ENCODE data around the gene PRR23E.
A peak's percentile ranks its signal among the peaks of the same experiment; 100 is the strongest.

Gene PRR23E, protein sequence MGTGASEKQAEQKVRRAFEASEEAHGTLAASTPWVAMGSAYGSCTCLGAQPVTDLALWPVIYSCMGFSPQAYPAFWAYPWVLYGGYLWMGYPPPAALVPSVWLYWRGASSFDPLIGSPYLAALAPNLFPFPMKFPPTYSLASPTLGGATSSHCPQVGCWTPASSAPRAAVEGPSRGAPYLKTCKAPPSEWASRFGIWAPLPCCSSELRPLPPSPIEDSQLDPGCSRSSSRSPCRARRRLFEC

DNA sequence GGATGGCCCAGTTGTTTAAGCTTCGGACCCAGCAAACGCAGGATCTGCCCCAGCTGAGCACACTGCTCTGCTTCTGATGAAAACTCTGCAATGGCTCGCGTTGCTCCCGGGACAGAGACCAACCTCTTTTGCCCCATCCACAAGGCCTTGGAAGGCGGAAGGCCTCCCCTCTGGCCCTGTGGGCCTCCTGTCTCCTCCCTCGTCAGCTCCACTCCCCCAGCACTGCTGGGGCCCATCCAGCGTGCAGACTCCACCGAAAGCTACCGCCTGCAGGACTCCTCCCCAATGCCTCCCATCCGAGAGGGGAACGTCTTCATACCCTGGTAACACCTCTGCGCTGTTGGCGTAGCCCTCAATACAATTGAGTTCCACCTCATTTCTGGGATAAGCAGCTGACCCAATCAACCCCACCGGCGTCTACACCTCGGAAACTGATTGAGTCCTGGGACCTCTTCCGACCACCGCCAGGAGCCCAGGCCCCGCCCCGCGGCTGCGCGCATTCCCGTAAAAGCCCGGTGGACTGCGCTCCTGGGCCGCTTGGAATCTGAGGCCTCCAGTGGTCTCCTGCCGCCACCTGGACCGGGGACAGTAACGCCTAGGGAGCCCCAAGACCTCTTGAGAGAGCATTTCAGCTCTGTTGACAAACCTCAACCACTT, at the start of gene PRR23E:
PRR23E (plus strand) TSS at position 556 of the 657 bp plus-strand sequence. CDS start 3,555 bp downstream, outside the sequence.
- no peak for DNase-seq

DNA sequence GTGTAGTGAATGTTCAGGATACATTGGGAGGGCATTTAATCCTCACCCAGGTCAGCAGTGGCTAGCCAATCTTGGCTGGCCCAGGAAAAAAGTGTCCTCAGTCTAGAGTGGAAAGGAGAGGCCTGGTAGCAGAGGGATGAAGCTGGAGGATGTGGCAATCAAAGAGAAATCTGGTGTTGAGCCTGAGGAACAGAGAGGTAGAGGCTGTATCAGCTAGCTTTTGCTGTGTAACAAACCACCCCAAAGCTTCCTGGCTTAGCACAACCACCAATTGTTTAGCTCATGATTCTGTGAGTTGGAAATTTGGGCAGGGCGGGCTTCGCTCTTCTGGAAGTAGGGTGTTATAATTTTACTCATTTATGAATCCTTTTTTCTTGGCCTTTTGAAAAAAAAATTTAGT, 49.8 kb upstream of the PRR23E start:
- no peak for DNase-seq

DNA sequence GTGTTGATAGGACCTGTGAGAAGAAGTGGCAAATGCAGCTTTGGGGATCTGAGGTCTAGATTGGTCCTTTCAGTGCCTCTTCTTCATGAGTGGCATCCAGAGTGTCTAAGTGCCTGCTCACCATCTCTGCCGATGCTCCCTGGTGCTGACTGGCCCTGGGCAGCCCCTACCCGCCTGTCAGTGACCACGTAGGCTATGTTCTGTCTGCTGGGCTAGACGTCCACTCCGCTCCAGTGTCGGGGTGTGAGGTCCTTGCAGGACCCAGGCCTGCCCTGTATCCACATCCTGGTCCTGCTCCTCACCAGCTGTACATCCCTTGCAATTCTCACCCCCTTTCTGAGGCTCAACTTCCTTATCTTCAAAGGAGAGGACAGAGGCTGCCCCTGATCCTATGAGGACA, 48.3 kb upstream of the PRR23E start:
- DNase-seq = no peak

DNA sequence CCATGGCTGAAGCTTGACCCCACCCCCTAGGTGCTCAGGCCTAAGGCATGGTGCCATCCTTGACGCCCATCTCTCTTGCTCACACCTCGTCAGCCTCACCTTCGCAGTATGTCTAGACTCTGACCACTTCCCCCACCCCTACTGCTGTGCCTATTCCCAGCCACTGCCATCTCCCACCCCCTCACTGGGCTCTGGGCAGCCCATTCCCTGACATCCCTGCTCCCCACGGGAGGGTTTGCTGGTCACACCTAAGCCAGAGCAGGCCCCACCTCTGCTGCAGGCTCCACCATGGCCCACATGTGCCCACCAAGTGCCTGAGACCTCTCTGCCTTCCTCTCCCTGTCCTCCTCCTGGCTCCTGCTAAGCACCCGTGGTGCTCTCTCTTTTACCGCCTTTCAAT, 47.7 kb upstream of the PRR23E start:
- DNase-seq = no peak

DNA sequence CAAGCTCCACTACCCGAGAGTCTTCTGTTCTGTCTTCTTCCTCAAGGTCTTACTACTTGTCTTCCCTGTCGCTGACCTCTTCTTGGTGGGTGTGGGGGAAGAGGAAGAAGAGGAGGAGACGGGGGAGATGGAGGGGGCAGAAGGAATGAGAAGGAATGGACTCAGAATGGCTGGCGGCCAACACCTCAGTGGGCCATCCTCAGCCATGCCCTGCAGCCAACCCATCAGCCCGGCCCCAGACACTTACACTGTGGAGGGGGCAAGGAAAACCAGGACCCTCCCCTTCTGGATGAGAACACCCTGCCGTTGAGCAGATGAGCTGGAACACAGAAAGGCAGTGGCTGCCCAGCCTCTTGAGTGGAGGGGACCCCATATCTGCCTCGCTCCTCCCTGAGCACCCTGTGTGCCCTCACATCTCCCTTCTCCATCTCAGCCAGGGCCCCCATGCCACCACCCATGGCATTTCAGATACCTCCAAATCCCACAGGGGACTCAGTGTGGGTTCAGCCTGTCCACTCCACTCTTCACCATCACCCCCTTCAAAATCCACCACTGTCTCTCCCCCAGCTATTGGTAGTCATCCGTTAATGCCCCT, 45.5 kb upstream of the PRR23E start:
- DNase-seq = no peak

DNA sequence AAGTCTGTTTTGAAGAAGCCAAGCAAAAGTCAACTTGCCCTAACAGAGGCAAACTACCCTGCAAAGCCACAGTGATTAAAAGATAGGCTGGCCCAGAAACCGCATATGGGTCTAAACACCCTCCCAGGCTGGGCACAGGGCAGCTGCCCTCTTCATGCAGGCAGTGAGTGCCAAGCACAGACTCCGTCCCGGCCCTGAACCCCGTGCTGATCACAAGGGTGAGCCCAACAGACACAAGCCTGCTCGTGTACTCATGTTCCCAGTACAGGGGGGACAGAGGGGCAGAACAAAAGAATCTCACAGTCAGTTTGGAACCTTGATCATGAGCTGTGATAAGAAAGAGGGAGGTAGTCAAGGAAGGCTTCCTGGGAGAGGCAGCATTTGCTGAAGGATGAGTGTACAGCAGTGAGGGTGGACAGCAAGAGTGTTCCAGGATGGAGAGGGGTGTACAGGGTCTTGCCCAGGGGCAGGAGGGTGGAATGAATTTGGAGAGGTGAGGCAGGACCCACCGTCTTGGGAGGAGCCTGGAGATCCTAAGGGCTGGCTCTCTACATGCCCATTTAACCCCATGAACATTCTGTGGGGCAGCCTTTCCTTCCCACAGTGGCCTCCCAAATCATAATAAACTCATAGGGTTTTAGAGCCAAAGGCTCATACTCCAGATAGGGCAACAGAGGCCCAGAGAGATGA, 43.2 kb upstream of the PRR23E start:
- DNase-seq = no peak

DNA sequence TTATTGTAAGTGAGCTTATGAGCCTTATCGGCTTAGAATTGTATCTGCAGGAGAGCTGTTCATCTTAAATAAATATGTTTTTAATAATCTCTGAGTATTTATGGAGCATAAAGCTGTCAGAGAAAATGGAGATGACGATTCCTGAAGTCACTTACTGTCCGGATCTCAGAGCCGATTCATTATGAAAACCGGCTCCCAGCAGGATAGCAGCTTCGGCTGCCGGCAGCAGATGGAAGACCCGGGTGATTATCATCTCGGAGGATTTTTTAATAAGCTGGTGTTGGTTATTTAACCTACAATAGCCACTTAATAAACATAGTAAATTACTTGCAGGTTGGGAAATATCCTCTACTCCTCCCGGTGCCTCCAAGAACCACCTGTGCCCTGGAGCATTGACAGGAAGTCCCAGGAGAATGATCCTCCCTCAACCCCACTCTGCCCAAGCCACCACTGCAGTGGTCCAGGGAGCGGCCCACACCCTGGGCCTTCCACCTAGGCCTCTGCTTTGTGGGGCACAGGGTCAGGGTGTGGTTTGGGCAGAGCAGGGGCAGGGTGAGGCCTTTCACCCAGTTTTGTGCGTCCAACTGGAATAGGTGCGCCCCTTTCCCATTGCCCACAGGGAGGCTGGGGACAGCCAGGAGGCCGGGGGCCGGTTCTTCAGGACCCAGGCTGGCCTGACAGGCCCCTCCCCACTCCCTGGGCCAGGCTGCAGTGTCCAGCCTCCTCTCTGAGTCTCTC, 42.2 kb upstream of the PRR23E start:
- no peak for DNase-seq

DNA sequence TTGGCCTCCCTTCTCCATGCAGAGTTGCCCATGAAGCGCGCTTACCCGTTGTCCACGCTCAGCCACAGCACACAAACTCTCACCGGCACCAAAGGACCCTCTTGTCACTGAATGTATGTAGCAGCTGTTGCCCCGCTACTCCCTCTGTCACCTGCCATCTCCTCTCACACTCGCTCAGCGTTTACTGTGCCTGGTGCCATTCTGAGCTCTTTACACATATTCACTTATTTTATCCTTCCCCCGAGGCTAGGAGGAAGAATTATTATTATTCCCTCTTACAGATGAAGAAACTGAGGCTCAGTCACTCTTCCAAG, 41.7 kb upstream of the PRR23E start:
- no peak for DNase-seq

DNA sequence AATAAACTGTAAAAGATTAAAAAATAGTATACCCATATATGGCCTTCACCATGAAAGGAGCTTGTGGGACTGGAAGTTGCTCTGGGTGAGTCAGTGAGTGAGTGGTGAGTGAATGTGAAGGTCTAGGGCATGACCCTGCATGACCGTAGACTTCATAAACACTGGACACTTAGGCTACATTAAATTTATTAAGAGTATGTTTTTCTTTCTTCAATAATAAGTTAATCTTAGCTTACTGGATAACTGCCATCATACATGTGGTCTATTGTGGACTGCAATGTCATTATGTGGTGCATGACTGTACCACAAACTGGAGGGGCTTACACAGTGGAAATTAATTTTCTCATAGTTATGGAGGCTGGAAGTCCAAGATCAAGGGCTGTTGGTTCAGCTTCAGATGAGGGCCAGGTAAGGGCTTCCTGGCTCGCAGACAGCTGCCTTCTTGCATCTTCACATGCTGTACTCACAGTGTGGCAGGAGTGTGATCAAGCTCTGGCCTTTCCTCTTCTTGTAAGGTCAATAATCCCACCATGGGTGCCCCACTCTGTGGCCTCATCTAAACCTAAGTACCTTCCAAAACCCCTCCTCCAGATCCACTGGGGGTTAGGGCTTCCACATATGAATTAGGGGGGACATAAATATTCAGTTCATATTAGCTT, 40.8 kb upstream of the PRR23E start:
- peak; percentile 21 for DNase-seq

DNA sequence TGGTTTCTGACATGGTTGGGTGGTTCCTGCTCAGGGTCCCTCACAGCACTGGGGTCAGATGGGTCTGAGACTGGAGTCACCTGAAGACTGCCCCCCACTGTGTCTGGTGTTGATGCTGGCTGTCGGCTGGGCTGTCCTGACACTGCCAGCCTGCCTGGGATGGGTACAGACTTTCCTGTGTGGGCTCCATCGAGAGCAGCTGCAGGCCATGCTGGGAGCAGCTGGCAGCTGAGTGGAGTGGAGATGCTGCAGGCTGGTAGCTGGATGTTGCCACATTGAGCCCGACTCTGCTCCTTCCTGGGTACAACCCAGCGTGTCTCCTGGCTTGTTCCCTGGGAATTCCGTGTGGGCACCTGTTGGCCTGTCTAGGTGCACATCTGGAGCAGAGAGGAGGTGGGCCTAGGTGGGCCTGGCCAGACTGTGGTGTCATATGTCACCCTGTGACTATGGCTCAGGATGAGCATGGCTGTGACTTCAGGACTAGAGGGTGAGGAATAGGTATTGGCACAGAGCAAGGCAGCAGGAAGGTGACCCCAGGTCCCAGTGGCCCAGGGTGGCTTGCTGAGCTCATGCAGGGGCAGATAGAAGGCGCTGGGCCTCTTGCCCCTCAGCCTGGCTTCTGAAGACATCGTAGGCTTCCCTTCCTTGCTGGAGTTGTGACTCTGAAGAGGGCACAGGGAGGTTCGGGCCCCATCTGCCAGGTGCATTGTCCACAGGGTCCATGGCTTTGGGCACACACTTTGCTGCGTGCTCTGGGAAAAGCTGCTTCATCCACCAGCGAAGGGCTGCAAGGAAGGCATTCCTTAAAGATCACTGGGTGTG, 40.0 kb upstream of the PRR23E start:
- DNase-seq = no peak

DNA sequence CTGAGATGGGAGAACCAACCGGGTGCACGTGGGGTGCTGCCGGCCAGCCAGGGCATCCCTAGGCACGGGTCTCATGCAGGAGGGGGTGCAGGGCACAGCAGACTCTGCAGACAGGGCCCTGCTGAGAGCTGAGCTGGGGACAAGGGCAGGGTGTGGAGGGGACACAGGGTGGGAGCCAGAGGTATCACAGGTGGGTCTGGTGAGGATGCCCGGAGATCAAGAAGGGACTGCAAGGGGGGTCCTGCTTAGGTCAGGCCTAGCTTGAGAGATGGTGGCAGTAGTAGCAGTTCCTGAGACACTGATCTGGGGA, 39.5 kb upstream of the PRR23E start:
- no peak for DNase-seq

DNA sequence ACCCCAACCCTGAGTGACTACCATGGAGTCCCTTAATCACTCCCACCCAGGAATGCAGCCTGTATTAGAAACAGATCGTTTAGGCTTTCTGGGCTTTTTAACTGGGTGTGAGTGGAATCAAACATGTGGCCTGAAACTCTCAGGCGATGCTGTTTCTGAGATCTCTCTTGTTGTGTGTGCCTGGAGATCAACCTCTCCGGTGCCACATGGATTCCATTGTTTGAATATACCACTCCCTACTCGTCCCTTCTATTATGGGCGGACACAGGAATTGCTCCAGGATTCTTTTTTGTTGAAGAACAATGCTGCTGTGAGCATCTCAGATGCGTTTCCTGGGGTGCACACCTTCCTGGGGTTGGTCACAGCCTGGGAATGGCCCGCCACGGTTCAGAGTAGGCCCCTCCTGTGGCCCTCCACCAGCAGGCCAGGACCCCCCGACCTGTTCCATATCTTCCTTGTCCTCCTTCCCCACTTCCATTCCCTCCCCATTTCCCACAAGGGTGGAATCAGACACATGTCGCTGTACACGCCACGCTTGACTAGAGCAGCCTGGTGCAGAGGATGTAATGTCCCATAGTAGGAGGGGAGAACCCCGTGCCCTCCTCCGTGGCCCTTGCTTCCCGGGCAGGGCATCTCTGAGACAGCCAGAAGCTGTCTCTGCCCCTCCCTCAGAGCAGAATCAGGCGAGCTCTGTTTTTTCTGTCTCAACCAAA, 36.4 kb upstream of the PRR23E start:
- DNase-seq = no peak

DNA sequence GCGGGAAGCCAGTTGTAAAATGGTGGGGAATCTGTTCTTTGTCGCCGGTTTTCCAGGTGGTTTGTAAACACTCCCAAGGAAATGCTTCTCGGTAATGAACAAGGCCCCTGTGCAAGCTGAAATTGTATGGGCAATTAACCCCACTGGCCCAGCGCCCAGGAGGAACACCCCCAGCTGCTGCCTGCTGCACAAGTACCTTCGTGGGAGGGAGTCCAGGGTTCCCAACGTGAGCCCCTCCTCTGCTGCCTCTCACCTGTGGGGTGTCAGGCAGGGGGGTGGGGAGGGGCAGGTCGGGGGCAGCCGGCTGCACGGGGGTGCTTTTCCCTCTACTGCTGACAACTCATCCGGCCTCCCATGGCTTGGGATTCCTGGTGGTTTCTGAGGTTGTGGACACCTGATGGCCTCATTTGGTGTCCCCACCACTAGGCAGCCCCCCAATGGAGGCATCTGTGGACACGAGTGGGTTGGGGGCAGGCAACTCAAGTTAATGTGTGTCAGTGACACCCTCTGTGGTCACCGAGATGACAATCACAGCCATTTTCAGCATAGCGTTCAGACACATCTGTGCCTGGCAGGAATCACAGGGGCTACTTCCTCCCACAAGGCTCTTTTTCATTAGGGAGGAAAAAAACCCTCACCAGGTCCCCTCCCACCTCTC, 35.6 kb upstream of the PRR23E start:
- DNase-seq = no peak

DNA sequence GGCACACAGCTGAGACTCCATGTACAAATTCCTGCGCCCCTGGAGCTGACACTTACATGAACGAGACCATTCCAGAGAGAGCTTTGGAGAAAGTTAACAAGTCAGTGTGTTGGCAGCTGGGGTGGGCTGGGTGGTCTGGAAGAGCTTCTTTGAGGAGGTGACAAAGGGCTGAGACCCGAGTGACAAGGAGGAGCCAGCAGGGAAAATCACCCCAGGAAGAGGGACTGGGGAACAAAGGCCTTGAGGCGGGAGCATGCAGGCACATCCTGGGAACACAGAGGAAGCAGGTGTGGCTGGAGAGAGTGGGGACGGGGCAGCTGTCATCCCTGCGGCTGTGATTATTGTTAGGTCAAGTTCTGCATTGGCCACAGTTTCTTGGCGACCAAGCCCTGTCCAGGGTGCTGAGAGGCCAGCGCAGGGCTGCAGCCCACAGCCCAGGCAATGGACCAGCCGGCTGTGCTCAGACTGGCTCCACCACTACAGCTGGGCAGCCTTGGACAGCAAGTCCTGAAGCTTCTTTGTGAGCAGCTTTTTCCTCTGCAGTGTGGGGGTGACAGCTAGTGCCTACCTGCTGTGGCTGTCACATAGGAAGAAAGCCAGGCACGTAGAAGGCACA, 34.2 kb upstream of the PRR23E start:
- DNase-seq = peak; percentile 15

DNA sequence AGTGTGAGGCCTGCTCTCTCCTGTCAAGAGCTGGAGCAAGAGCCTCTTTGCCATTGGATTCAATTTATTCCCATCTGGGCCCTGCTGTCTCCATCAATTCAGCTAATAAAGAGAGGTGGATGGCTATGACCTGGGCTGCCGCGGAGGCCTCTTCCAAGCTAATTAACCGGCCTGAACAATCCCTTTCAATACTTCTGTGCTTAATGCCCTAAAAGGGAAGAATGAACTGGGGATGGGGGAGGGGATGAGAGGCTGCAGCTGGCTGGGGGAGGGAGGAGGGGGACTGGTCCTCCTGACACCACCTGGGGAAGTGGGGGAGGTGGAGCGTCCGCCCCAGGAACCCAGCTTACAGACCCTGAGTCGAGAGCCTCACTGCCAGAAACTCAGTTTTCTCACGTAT, 33.4 kb upstream of the PRR23E start:
- DNase-seq = no peak

DNA sequence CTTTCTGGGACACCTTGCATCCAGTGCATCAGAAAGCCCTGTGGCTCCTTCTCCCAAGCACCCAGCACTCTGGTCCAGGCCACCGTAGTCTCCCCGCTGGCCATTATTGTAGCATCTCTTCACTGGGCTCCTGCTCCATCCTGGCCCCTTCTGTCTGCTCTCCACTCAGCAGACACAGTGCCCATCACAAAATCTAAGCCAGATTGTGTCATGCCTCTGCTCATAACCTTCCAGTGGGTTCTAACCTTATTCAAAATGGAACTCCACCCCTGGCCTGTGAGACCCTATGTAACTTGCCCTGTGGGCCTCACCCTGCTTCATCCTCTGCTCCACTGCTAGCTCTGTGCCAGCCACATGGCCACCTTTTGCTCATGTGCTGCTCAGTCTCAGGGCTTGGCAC, 31.7 kb upstream of the PRR23E start:
- no peak for DNase-seq

DNA sequence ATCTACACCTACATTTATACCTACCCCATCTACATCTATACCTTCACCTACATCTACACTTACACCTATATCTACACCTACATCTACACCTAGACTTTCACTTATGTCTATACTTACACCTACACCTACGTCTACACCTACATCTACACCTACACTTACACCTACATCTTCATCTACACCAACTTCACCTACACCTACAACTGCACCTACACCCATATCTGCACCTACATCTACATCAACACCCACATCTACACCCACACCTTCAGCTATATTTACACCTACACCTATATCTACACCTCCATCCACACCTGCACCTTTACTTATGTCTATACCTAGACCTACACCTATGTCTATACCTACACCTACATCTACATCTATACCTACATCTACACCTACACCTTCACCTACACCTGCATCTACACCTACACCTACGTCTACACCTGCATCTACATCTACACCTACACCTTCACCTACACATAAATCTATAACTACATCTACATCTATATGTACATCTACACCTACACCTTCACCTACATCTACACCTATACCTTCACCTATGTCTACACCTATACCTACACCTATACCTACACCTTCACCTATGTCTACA, 30.9 kb upstream of the PRR23E start:
- no peak for DNase-seq

DNA sequence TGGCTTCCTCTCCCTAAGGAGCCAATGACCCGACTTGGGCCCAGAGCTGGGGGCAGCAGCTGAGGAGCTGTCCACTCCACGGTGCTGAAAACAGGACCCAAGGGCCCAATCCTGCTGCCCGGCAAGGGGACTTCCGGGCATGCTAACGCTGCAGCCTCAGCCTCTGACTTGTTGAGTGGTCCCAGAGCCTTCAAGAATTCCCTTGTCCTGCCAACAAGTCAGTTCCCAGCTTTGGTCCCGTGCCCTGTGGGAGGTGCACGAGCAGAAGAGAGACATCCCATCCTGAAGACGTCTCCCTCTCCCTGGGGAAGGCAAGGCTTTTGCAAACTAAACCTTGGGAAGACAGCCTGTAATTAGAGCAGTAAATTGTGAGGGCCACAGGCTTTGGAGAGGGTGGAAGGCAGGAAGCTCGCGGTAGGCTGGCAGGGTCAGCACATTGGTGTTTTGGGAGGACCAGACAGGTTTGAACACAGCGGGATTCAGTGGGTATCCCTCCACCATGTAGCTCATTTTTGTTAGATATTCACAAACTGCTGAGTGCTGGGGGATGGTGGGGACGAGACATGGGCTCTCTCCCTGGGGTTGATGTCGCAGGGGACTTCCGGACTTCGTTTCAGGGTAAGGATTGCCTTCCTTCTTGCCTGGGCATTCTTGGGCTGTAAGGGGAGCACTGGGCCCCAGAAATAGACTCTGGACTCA, 29.8 kb upstream of the PRR23E start:
- DNase-seq = no peak

DNA sequence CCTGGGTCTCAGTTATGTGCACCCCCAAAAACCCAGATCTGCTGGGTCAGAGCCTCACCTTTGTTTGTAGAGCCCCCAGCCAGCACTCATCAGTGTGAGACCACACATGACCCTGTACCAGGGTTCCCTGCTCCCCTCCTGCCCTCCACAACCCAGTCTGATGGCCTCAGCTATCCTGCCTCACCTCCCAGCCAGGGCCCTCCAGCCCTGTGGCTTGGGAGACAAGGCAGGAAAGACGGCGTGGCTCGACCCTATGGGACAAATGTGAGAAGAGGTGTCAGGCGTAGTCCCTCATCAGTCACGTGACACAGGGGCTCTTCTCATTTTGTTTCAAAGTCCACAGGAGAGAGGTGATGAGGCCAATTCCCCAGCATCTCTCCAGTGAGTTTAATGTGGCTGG, 28.3 kb upstream of the PRR23E start:
- no peak for DNase-seq

Data from fibroblast of upper back skin (primary cell).